Measurements from ENCODE around the gene GLRX2.
"Not testable (repeated sequence)": the region's sequence is repeated elsewhere in the genome, so short reads cannot be mapped to it uniquely, and the experiment has no call there.

The GLRX2 gene

DNA sequence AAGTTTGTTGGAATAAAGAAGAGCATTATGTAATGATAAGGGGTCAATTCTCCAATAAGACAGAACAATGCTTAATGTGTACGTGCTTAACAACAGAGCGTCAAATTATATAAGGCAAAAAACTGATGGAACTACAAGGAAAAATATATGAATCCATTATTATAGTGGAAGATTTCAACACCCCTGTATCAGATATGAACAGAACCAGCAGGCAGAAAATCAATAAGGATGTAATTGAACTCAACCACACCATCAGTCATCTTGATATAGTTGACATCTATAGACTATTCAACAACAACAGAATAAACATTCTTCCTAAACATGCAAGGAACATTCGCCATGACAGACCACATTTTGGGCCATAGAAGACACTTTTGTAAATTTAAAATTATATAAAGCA, 13.0 kb upstream of the GLRX2 start:
- Mint-ChIP-seq H3K4me1 (ENCODE audit: low read depth) (peaks cover 20% of the 10 kb centered on the region), H3K4me3 (no peak overlapping the region), H3K27ac (no peak overlapping the region), H3K27me3 (no peaks in the 10 kb centered on the region), H3K9me3 (no peaks in the 10 kb centered on the region), H3K36me3 (ENCODE audit: low read depth) (no peaks in the 10 kb centered on the region)

DNA sequence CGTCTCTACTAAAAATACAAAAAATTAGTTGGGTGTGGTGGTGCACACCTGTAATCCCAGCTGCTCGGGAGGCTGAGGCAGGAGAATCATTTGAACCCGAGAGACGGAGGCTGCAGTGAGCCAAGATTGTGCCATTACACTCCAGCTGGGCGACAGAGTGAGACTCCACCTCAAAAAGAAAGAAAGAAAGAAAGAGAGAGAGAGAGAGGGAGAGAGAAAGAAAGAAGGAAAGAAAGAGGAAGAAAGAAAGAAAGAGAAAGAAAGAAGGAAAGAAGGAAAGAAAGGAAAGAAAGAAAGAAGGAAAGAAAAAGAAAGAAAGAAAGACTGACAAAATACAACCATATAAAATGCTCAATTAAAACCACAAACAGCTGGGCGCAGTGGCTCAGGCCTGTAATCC, 12.0 kb upstream of the GLRX2 start:
- not testable (repeated sequence) for H3K27ac Mint-ChIP-seq; H3K4me3 Mint-ChIP-seq; H3K27me3 Mint-ChIP-seq; H3K36me3 Mint-ChIP-seq (ENCODE audit: low read depth); H3K9me3 Mint-ChIP-seq
- H3K4me1 Mint-ChIP-seq (ENCODE audit: low read depth) = peaks cover 12% of the 10 kb centered on the region

DNA sequence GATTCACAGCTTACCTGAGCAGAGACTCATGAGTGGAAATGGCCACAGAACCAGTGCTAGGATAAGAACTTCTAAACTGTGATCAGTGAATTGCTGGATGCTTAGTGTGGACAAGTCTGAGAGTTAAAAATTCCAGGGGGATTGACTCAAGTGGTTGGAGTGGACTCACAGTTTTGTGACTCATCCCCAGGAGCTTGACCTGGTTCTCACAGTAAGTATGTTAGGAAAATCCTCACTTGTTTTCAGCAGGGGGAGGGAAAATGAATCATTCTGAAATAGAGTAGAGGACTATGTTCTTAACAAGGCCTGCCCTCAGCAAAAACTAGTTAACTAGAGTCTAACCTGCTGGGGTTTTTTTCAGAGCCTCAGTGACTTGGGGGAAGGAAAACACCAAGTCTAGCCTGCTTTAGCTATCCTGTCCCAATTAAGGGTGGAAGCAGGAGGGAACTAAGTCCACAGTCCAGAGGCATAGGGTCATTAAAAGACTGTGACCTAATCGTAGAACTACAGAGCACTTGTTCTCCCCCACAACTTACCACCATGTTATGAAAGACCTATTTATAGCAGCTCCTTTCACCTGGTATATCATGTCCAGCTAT, 10.5 kb upstream of the GLRX2 start:
- Mint-ChIP-seq H3K36me3 (ENCODE audit: low read depth) (no peaks in the 10 kb centered on the region), H3K27ac (no peak overlapping the region), H3K27me3 (no peaks in the 10 kb centered on the region), H3K9me3 (no peaks in the 10 kb centered on the region), H3K4me1 (ENCODE audit: low read depth) (peaks cover 4% of the 10 kb centered on the region), H3K4me3 (no peak overlapping the region)

DNA sequence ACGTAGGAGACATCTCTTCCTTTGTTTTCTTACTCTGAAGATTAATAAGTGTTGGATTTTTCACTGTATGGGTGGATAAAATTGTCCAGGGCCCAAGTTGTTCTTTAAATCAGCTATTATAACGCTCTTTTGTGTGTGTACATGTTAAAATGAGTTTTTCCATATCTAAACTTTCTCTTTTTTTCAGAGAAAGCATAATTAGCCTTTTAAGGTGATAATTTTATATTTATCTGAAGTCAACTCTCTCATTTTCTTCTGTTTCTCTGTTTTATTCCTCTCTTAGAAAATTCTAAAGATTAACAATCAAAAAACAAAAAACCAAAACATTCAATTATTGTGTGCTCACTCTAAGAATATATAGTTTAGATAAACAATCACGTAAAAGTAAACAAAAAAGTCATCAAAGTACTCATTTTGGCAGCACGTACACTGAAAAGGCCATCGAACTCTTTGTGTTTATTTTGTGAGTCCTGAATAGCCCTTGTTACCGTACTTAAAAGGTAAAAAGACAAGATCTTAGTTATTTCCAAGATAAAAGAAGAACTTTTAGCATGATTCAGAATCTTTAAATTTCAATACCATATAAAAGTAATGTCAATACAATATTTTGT, 9.4 kb upstream of the GLRX2 start:
- no peaks in the 10 kb centered on the region for H3K9me3 Mint-ChIP-seq
- H3K27me3 Mint-ChIP-seq = no peaks in the 10 kb centered on the region
- no peak overlapping the region for H3K4me3 Mint-ChIP-seq
- no peaks in the 10 kb centered on the region for H3K36me3 Mint-ChIP-seq (ENCODE audit: low read depth)
- no peaks in the 10 kb centered on the region for H3K4me1 Mint-ChIP-seq (ENCODE audit: low read depth)
- no peak overlapping the region for H3K27ac Mint-ChIP-seq

DNA sequence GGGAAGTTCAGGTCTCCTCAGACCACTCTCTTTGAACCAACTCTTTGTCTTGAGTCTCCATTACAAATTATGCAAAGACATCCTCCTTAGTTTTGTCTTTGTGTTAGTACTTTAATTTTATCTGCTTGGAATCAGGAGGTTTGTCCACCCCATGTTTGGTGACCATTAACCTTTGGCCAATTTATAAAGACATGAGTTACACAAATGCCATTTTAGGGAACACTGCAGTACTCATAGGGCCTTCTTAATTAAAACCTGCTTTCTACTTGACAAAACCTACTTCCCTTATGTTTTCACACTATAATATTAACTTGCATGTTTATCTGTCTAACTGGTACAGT, 8.7 kb upstream of the GLRX2 start:
- Mint-ChIP-seq H3K27ac (no peak overlapping the region), H3K4me3 (no peak overlapping the region), H3K27me3 (no peaks in the 10 kb centered on the region), H3K4me1 (ENCODE audit: low read depth) (no peaks in the 10 kb centered on the region), H3K36me3 (ENCODE audit: low read depth) (no peaks in the 10 kb centered on the region), H3K9me3 (no peaks in the 10 kb centered on the region)

DNA sequence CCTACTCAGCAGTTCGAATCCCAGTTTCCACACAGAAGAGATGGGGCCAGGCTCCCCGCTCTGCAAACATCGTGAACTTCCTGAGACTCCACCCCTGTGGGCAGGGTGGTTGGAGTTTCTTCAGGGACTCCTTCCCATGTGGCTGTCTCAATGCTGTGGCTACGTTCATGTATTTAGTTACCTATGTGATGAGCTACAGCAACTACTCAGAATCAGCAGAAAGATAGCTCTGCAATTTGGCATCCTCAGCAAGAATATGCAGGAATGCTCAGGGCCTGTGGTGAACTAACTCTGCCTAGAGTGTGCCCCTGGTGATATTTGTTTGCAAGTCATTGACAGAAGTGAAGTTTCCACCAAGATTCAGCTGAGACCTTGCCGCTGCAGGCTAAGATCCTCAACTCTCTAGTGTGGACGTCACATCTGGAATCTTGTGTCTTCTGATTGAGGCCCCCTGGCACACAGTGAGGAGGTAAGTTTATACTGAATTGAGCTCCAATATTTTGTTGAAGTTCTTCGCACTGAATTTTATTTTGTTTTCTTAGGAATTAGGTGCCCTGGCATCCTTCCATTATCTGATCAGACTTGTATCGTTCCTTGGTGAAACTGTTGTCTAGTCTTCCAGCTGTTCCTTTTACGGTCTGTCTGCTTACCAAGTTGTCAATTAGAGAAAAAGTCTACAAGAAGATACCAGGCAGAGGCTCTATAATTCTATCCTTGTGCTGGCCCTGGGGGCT, 8.2 kb upstream of the GLRX2 start:
- H3K27ac Mint-ChIP-seq = no peak overlapping the region
- no peaks in the 10 kb centered on the region for H3K36me3 Mint-ChIP-seq (ENCODE audit: low read depth)
- no peaks in the 10 kb centered on the region for H3K4me1 Mint-ChIP-seq (ENCODE audit: low read depth)
- H3K27me3 Mint-ChIP-seq = no peaks in the 10 kb centered on the region
- H3K4me3 Mint-ChIP-seq = no peak overlapping the region
- H3K9me3 Mint-ChIP-seq = no peaks in the 10 kb centered on the region

DNA sequence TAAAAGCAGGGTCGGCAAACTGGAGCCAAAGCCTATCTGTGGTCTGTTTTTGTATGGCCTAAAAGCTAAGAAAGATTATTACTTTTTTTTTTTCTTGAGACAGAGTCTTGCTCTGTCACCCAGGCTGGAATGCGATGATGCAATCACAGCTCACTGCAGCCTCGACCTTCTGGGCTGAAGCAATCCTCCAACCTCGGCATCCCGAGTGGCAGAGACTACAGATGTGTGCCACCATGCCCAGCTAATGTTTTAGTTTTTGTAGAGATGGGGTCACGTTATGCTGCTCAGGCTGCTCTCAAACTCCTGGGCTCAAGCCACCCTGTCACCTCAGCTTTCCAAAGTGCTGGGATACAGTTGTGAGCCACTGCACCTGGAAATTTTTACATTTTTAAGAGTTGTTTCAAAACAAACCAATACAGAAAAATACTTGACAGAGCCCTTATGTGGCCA, 6.5 kb upstream of the GLRX2 start:
- Mint-ChIP-seq H3K27me3 (no peaks in the 10 kb centered on the region), H3K27ac (no peak overlapping the region), H3K36me3 (ENCODE audit: low read depth) (no peaks in the 10 kb centered on the region), H3K4me1 (ENCODE audit: low read depth) (no peaks in the 10 kb centered on the region), H3K4me3 (no peak overlapping the region), H3K9me3 (no peaks in the 10 kb centered on the region)

DNA sequence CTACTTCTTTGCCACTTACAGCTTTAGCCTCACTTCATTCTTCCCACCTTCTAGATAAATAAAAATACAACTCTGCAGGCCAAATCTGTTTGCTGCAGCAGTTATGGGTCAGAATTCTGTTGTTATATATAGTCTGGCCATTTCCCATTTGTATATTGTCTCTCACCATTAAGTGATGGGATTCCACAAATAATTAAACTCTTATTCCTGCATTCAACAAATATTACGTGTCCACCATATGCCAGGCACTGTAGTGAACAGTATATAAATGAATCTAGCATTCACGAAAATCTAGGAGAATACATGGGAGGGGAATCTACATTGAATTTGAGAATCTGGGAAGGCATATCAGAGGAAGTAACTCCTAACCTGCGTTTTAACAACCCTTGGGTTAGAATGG, 5.7 kb upstream of the GLRX2 start:
- no peaks in the 10 kb centered on the region for H3K27me3 Mint-ChIP-seq
- H3K9me3 Mint-ChIP-seq = no peaks in the 10 kb centered on the region
- H3K27ac Mint-ChIP-seq = no peak overlapping the region
- H3K36me3 Mint-ChIP-seq (ENCODE audit: low read depth) = no peaks in the 10 kb centered on the region
- H3K4me3 Mint-ChIP-seq = no peak overlapping the region
- H3K4me1 Mint-ChIP-seq (ENCODE audit: low read depth) = peaks cover 1% of the 10 kb centered on the region

DNA sequence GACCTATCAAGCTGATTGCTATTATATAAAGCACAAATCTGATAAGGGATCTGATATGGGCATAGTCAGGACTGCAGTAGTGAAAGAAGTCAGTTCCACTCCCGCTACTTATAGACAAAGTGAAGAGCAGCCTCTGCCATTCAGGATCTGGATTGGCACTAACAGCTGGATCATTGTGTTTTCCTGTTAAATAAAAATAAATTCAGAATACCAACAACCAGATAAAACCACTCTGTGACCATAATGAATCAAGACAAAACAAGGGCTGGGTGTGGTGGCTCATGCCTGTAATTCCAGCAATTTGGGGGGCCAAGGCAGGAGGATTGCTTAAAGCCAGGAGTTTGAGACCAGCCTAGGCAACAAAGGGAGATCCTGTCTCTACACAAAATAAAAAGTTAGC, 5.0 kb upstream of the GLRX2 start:
- no peaks in the 10 kb centered on the region for H3K27me3 Mint-ChIP-seq
- H3K9me3 Mint-ChIP-seq = no peaks in the 10 kb centered on the region
- no peak overlapping the region for H3K27ac Mint-ChIP-seq
- H3K4me3 Mint-ChIP-seq = no peak overlapping the region
- peaks cover 6% of the 10 kb centered on the region for H3K4me1 Mint-ChIP-seq (ENCODE audit: low read depth)
- H3K36me3 Mint-ChIP-seq (ENCODE audit: low read depth) = no peaks in the 10 kb centered on the region

DNA sequence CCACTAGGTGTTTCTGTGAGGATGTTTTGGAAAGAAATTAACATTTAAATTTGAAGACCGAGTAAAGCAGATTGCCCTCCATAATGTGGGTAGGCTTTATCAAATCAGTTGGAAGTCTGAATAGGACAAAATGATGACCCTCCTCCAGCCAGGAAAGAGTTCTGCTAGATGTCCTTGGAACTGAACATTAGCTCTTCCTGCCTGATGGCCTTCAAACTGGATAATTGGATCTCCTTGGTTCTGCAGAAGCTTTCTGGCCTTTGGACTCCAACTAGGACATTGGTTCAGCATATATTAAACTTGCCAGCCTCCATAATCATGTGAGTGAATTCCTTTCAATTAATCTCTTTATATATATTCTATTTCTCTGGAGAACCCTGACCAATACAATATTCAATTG, 4.4 kb upstream of the GLRX2 start:
- Mint-ChIP-seq H3K4me1 (ENCODE audit: low read depth) (peaks cover 6% of the 10 kb centered on the region), H3K27ac (no peak overlapping the region), H3K4me3 (no peak overlapping the region)

DNA sequence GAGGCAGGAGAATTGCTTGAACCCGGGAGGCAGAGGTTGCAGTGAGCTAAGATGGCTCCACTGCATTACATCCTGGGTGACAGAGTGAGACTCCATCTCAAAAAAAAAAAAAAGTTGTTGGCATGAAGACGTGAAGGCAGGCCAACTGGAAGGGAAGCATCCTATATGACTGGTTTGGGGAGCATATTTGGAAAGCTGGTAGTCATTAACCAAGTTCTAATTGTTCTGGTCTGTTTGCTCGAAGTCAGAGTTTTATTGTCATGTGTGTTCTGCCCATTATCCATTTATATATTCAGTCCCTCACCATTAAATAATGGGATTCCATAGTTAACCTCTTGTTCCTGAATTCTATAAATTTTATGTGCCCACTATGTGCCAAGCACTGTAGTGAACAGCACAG, 3.3 kb upstream of the GLRX2 start:
- Mint-ChIP-seq H3K4me3 (no peak overlapping the region), H3K36me3 (ENCODE audit: low read depth) (no peaks in the 10 kb centered on the region), H3K9me3 (no peaks in the 10 kb centered on the region), H3K4me1 (ENCODE audit: low read depth) (peaks cover 14% of the 10 kb centered on the region), H3K27ac (no peak overlapping the region), H3K27me3 (no peaks in the 10 kb centered on the region)

More for the DNA sequence above, 4.4 kb upstream of the GLRX2 start:
- Mint-ChIP-seq H3K9me3 (no peaks in the 10 kb centered on the region), H3K27me3 (no peaks in the 10 kb centered on the region), H3K36me3 (ENCODE audit: low read depth) (no peaks in the 10 kb centered on the region)

DNA sequence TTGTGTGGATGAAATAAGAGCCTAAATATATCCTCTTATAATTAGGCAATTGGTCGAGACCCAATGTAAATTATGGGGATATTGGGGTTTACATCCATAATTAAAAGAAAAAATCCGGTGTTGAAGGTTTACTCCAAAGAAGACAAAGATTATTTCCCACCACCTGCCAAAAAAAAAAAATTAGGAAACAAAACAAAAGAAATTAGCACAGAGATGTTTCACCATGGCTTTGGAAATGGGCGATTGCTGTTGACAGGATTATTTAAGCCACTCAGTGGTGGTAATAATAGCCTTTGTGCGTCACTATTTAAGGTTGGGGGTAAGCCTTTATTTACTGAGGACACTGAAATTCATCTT, 585 bp upstream of the GLRX2 start:
- Mint-ChIP-seq H3K27ac (peak overlapping the region; percentile 82), H3K4me1 (ENCODE audit: low read depth) (peaks cover 24% of the 10 kb centered on the region), H3K4me3 (peak overlapping the region; percentile 96), H3K9me3 (no peaks in the 10 kb centered on the region), H3K36me3 (ENCODE audit: low read depth) (peaks cover 4% of the 10 kb centered on the region), H3K27me3 (no peaks in the 10 kb centered on the region)

DNA sequence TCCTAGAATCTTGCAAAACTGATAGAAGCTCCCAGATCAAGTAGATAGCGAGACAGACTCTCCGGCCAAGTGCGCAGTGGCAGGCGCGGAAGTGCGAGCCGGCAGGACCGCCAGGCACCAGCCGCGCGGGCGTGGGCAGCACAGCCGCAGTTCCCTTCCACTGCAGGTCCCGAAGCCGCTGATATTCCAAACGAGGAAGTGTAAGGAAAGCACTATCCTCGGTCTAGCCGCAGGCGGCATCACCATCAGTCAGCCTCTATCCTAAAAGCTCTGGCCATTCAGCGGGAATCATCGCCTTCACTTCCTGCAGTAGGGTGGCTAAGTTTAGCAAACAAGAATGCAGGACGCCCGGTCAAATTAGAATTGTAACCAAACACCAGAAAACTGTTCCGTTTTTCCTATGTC, 710 bp downstream of the GLRX2 start:
- Mint-ChIP-seq H3K27ac (peak overlapping the region; percentile 70), H3K4me3 (peak overlapping the region; percentile 96), H3K9me3 (no peaks in the 10 kb centered on the region), H3K4me1 (ENCODE audit: low read depth) (peaks cover 24% of the 10 kb centered on the region), H3K27me3 (no peaks in the 10 kb centered on the region), H3K36me3 (ENCODE audit: low read depth) (peaks cover 4% of the 10 kb centered on the region)

DNA sequence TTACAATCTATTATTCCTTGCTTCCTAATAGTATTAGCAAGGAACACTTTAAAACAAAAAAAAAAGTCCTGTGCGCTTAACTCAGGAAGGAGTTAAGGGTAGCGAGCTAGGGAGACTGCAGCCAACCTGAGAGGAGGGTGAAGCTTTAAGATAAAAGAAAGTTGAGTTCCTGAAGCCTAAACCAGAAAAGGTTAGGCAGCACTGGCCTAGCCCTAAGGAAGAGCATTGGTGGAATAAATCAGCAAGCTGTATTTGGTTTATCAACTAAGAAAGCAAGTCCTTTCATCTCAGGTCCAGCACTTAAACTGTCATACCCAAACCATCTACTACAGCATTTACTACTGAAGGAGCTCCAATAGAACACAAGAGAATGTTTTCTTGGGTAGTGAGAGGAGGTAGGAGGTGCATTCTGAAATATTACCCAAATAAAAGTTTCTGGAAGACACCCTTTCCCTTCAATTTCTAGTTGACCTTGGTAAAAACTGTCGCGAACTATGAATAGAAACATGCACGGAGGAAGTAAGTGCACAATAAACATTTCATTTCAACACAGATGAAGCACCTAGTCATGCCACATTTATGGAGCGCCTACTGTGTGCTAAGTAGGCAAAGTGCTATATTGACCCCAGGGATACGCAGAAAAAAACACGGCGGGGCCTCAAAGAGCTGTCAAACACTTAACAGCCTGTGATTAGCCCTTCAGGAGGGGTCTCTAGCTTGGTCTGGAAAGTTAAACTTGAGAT, 1.3 kb downstream of the GLRX2 start:
- Mint-ChIP-seq H3K9me3 (no peaks in the 10 kb centered on the region), H3K4me1 (ENCODE audit: low read depth) (peaks cover 24% of the 10 kb centered on the region), H3K36me3 (ENCODE audit: low read depth) (peaks cover 4% of the 10 kb centered on the region), H3K27ac (peak overlapping the region; percentile 70), H3K27me3 (no peaks in the 10 kb centered on the region), H3K4me3 (peak overlapping the region; percentile 96)

DNA sequence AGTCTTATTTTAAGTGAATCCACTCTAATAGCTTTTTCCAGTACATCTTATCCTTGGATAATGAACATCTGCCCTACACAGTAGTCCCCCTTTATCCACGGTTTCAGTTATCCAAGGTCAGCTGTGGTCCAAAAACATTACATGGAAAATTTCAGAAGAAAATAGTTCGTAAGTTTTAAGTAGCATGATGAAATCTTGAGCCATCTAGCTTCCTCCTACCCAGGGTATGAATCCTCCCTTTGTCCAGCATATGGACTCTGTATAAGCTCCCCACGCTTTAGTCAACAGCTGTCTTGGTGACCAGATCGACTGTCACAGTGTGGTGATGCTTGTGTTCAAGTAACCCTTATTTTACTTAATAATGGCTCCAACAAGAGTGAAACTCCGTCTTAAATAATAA, 2.6 kb downstream of the GLRX2 start:
- no peak overlapping the region for H3K4me3 Mint-ChIP-seq
- H3K36me3 Mint-ChIP-seq (ENCODE audit: low read depth) = peaks cover 9% of the 10 kb centered on the region
- H3K4me1 Mint-ChIP-seq (ENCODE audit: low read depth) = peaks cover 24% of the 10 kb centered on the region
- no peak overlapping the region for H3K27ac Mint-ChIP-seq
- H3K9me3 Mint-ChIP-seq = no peaks in the 10 kb centered on the region
- no peaks in the 10 kb centered on the region for H3K27me3 Mint-ChIP-seq

Data from stimulated activated naive CD8-positive, alpha-beta T cell treated with anti-CD3 and anti-CD28 coated beads, Interleukin-15, Interleukin-2, amounts not matched to agents 100 ng/mL and 50 ng/mL, for 24 hours (primary cell).